HUES48 (cell line): ENCODE results near the gene ZNF516.

Experiments
- H3K27ac ChIP-seq: one replicate; pipeline ENCODE4 v1.7.0; 2013; ENCODE audit warnings: low read depth, low read length, inconsistent platforms
- H3K27me3 ChIP-seq: 2 replicates; pipeline ENCODE4 v1.6.1; 2013; ENCODE audit warnings: mild to moderate bottlenecking, low read length; ENCODE audit not compliant: control insufficient read depth, insufficient read depth
- H3K36me3 ChIP-seq: 2 replicates; pipeline ENCODE4 v1.6.1; 2013; ENCODE audit warnings: low read length; ENCODE audit not compliant: control insufficient read depth, insufficient read depth
- H3K4me1 ChIP-seq: 2 replicates; pipeline ENCODE4 v1.6.1; 2013; ENCODE audit warnings: mild to moderate bottlenecking, low read length; ENCODE audit not compliant: control insufficient read depth, insufficient read depth
- H3K4me3 ChIP-seq: 2 replicates; pipeline ENCODE4 v1.5.1; 2013; ENCODE audit warnings: mild to moderate bottlenecking, low read depth, low read length
- H3K9ac ChIP-seq: 2 replicates; pipeline ENCODE4 v1.6.1; 2013; ENCODE audit warnings: mild to moderate bottlenecking, low read depth, low read length, moderate library complexity
- H3K9me3 ChIP-seq: 2 replicates; pipeline ENCODE4 v1.6.1; 2013; ENCODE audit warnings: low read length; ENCODE audit not compliant: control insufficient read depth, insufficient read depth

The ZNF516 gene

DNA sequence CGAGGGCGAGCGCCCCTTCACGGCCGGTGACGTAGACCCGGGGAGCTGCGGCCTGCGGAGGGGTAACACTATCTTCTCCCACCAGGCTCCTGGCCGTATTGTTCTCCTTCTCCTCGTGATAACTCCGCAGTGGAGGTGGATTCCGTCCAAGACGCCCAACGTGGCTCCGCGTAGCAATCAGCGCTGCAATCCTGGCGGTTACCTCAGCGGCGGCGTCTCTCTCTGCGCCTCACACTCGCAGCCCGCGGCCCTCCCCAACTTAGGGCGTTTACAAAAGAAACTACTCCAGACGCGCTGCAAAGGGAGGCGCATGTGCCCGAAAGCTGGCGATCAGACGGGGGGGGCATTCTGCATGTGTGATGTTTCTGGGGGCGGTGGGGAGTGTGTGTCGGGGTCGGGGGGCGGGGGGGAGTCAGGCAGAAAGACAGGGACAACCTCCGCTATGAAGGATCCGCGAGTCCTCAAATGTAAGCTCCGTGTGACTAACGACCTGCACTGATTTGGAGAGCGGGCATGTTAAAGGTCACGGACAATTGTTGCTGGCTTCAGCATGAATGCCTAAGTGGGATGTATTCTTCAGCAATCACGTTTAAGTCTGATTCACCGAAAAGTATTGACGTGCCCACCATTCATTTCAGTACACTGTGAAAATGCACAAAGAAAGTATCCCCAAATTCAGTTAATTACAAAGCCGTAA is 1.3 kb upstream of the ZNF516 start:
- peak overlapping the region; percentile 88 for H3K4me3 ChIP-seq
- H3K27ac ChIP-seq, result peak overlapping the region; percentile 90
- no peaks in the 10 kb centered on the region for H3K9me3 ChIP-seq
- H3K36me3 ChIP-seq, result no peaks in the 10 kb centered on the region
- peaks cover 15% of the 10 kb centered on the region for H3K4me1 ChIP-seq
- peak overlapping the region; percentile 82 for H3K9ac ChIP-seq
- peaks cover 52% of the 10 kb centered on the region for H3K27me3 ChIP-seq

DNA sequence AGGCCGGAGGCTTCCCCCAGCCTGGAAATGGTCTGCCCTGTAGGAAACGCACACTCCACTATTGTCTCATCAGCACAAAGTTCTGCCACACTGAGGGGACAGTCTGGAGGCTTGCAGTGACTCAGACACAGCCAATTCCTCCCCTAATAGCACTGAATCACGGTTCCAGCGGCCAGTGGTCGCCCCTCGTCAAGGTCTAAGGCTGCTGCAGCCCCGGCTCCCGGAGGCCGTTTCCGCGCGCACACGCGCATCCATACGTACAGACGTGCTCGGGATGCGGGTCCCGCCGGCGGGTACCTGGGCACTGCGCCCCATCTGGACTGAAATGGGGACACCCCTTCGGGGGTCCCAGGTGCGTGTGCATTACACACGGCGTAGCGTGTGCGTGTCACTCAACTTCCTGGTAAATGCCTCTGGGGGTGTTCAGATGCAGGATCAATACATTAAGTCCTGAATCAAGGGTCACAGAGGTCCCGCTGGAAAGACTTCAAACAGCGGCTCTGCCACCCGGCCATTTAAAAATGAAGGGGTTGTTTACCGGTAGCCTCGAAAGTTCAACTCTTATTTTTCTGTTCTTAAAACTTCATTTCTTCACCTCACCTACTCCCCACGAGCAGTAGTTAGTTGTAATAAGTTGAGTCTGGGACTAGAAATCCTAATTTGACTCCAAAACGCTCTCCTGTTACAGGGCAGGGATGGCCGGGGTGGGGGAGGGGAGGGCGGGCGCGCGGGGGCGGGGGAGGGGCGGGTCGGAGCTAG is 572 bp upstream of the ZNF516 start:
- Histone ChIP-seq H3K36me3 (no peaks in the 10 kb centered on the region), H3K27me3 (peaks cover 54% of the 10 kb centered on the region), H3K4me3 (peak overlapping the region; percentile 88), H3K27ac (peak overlapping the region; percentile 90), H3K9ac (peak overlapping the region; percentile 82), H3K9me3 (no peaks in the 10 kb centered on the region), H3K4me1 (peaks cover 15% of the 10 kb centered on the region)

DNA sequence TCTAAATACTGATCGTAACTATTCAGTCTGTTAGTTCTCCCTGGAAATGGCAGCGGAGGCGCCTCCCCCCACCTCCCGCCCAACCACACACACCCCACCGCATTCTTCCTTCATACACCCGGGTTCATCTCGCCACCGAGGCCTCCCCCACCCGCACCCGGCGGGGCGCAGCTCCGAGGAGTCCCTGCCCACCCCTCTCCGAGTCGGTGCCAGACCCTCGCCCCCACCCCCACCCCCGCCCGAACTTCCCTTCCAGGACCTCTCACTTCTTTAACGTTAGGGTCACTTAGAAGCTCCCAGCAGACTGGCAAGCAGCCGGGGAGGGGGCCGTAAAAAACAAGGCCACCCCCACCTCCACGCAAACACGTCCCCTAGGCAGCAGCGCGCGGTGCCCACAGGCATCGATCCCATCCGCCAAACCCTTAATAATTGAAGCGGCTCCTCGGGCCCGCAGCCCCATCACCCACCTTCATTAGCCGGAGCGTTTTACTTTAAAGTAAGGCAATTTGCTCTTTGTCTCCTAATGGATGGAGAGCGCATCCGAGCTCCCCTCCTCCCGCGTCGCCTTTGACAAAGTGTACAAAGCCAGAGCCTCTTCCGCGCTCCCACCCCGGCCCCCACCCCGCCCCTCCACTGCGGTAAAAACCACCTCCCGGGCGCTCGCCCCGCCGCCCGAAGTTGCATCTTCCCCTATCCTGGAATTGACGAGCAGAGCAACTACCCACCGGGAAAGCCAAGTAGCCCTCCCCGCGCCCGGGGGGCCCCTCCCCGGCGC is 624 bp downstream of the ZNF516 start:
- H3K36me3 ChIP-seq, result no peaks in the 10 kb centered on the region
- H3K9me3 ChIP-seq, result no peaks in the 10 kb centered on the region
- H3K4me3 ChIP-seq, result peak overlapping the region; percentile 86
- H3K9ac ChIP-seq, result no peak overlapping the region; the same call in 1 of the 2 replicates
- peaks cover 21% of the 10 kb centered on the region for H3K4me1 ChIP-seq
- peaks cover 66% of the 10 kb centered on the region for H3K27me3 ChIP-seq
- H3K27ac ChIP-seq, result peak overlapping the region; percentile 65

DNA sequence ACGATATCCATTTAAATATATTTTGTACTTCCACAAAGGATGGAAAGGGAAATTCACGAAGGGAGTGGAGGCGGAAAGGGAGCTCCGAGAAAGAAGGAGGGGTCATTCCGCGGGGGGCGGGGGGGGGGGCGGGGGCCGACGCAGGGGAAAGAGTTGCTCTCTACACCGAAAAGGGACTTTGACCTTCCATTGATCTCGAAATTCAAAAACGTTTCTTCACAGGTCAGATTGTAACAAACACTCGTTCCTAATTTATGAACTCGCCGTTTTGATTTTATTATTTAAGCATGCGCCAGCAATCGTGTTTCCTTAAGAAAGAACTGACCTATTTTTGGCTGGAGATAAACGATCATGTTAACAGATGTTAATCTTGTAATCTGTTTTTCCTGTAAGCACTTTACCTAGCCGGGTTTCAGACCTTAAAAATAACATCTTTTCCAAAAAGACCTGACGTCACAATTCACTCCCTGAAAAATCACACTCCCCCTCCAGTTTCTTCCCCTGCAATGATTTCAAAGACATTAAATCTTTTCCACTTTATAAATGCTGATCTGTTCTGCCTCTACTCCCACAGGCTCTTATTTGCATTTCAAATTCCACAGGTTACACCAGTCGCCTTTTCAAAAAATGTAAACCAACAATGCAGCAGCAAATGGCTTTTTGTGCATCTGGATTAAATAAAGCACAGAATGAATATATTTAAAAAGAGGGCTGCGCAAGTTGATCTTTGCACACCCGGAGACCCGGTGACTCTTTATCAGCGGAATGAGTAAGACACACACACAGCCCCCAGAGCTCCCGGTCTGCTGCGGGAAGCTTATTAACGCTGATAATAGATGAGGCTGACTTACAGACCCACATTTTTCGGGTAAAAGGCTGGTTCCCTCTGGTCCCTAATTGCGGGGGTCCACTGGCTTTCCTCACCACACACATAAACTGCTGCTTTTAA is 1.6 kb downstream of the ZNF516 start:
- H3K9me3 ChIP-seq, result no peaks in the 10 kb centered on the region
- H3K9ac ChIP-seq, result no peak overlapping the region
- H3K27ac ChIP-seq, result peak overlapping the region; percentile 65
- peak overlapping the region; percentile 86 for H3K4me3 ChIP-seq
- H3K36me3 ChIP-seq, result no peaks in the 10 kb centered on the region
- H3K27me3 ChIP-seq, result peaks cover 69% of the 10 kb centered on the region
- H3K4me1 ChIP-seq, result peaks cover 21% of the 10 kb centered on the region

DNA sequence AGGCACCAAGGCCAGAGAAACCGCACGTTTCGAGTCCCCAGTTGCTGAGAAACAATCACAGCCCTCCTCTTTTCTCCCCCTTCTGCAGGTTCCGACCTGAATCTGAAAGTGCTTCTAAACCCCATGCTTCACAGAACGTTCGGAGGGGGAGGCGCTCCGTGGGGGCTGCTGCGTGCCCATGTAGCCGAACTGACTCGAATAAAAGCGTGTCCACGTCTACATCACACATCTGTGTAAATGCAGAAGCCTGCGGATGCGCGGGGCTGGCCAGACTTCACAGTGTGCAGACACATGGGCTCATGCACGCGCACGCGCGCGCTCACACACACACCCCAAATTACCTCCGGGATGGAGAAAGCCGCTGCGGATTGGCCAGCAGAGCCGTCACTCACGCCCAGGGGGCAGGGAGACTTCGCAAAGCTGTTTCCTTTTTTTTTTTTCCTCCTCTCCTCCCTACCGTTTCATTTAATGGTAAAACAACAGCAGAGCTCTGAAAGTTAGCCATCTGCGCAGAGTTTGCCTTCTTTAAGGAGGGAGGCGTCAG is 2.3 kb downstream of the ZNF516 start:
- Histone ChIP-seq H3K4me3 (peak overlapping the region; percentile 86), H3K4me1 (peaks cover 26% of the 10 kb centered on the region), H3K36me3 (no peaks in the 10 kb centered on the region), H3K27me3 (peaks cover 64% of the 10 kb centered on the region), H3K9me3 (no peaks in the 10 kb centered on the region), H3K9ac (peak overlapping the region; percentile 18; the same call in 1 of the 2 replicates), H3K27ac (peak overlapping the region; percentile 63)

DNA sequence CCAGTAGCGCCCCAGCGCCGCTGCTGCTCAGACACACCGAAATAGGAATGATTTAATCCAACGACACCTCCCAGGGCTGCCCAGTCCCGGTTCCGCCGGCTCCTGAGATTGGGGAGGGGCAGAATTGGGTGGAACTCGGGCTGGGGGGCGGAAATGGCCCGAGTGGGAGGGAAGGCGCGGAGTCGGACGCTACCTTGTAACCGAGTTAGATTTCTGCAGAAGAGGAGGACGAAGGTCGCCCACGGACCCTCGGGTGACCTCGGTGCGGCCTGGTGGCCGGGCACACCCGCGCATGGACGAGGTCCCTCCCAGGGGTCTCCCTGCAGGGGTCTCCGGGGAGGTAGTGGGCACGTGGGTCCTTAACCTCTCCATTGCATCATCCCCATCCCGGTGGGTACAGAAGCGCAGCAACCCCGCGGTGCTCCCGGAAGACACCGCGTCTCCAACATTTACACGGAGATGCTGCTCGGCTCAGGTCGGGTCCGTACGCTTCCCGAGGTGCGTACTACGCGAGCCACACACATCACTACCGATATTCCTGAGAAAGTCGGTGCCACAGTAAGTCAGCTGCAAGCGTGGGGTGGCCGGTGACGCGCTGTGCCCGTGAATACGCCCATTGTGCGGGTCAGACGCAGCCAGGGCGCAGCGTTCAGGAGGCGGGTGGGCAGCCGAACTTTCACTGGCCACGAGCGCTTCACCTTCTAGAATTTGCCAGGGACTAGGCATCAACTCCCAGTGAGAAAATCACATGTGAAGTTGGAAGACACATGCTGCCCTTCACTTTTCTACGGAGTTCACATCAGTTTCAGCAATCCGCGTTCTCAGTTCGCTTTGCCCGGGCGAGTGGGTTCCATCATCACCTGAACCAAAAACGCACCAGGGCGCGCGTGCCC is 3.0 kb downstream of the ZNF516 start:
- no peaks in the 10 kb centered on the region for H3K9me3 ChIP-seq
- no peaks in the 10 kb centered on the region for H3K36me3 ChIP-seq
- H3K4me3 ChIP-seq, result peak overlapping the region; percentile 86
- peaks cover 61% of the 10 kb centered on the region for H3K27me3 ChIP-seq
- peak overlapping the region; percentile 43; the same call in 1 of the 2 replicates for H3K9ac ChIP-seq
- H3K4me1 ChIP-seq, result peaks cover 33% of the 10 kb centered on the region
- H3K27ac ChIP-seq, result peak overlapping the region; percentile 63

DNA sequence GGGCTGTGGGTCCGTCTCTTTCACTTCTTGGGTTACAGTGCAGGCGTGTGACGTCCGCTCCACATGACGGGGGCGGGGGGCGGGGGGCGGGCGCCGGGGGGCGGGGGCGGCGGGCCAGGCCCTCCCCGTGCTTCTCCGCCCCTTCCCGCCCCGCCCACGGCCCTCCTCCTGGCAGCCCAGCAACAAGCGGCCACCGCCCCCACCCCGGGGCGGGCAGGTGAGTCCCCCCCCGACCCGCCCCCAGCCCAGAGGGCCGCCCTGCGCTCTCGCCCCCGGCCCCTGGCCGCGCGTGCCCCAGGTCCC is 3.6 kb downstream of the ZNF516 start:
- H3K4me1 ChIP-seq, result peaks cover 36% of the 10 kb centered on the region
- no peaks in the 10 kb centered on the region for H3K9me3 ChIP-seq
- H3K27ac ChIP-seq, result peak overlapping the region; percentile 63

DNA sequence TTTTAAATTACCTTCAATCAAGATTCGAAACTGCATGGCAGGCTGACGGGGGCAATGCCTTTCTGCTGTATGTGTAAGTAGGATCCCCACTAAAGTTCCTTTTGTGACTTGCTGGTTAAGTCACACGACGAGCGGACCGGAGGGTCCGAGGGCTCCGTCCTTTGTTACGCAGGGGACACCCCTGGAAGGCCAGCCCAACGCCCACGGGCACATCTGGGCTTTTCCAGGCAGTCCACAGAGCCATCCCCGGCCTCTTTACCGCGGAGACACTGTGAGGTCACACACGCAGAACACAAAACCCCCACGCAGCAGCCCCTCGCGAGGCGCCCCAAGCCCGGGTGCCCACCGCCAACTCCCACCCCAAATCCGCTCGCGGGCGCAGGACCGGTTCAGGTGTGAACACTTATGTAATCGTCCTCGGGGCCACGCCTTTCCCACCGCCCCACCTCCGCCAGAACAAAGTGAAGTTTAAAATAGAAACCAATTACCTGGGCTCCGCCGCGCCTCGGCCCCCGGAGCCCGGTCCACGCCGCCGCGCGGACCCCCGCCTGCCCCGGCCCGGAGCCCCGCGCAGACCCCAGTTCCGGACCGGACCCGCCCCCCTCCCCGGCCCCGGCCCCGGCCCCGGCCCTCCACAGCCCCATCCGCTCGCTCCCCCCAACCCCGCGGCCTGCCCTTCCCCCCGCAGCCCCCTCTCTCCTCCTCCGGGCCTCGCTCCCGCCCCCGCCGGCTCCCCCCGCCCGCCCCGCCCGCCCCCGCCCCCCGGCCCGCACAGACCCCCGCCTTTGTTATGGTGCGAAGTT is 4.2 kb downstream of the ZNF516 start:
- Histone ChIP-seq H3K27me3 (peaks cover 55% of the 10 kb centered on the region), H3K4me1 (peaks cover 42% of the 10 kb centered on the region), H3K36me3 (no peaks in the 10 kb centered on the region), H3K27ac (peak overlapping the region; percentile 42), H3K9ac (no peak overlapping the region; the same call in 1 of the 2 replicates), H3K4me3 (peak overlapping the region; percentile 64), H3K9me3 (no peaks in the 10 kb centered on the region)

More for the DNA sequence above, 3.6 kb downstream of the ZNF516 start:
- H3K4me3 ChIP-seq, result peak overlapping the region; percentile 86
- H3K27me3 ChIP-seq, result peaks cover 55% of the 10 kb centered on the region
- no peaks in the 10 kb centered on the region for H3K36me3 ChIP-seq
- H3K9ac ChIP-seq, result no peak overlapping the region

DNA sequence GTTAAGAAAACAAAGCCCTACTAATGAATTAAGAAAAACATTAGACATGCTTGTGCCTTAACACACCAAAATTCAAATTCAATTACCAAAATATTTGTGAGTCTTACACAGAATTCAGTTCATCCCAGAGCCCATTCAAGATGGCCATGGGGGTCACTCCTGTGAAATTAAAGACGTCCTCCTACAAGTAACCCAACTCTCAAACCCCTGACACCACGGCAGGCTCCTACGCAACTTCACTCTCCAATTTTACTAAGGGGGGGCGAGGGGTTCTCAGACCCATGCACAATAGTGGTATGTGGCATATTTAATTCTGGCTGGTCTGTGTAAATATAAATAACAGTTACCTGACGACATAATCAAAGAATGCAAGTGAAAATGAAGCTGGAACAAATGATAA is 5.0 kb downstream of the ZNF516 start:
- Histone ChIP-seq H3K27me3 (peaks cover 49% of the 10 kb centered on the region), H3K36me3 (no peaks in the 10 kb centered on the region), H3K9me3 (no peaks in the 10 kb centered on the region), H3K4me3 (peak overlapping the region; percentile 64), H3K27ac (no peak overlapping the region), H3K4me1 (peaks cover 48% of the 10 kb centered on the region), H3K9ac (no peak overlapping the region)
